Measurements from ENCODE around the gene U2AF1L4.

Gene U2AF1L4

DNA sequence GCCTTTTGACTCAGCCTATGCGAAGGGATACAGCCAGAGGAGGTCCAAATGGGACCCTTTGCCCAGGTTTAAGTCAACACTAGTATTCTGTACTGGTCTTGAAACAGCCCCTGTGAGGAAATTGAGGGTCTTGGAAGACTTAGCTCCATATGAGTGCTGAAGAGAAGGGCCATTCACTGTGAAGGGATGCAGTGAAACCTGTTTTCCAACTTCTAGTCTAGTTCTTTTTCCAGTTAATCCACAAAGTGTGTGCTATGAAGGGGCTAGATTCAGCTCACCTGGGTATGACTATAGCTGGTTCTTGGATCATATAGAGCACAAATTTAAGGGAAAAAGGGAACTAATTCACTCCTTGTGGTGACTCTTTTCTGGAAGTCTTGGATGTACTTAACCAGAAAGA lies 36.8 kb downstream of the U2AF1L4 start:
- DNase-seq = no peak

GRCh38 chr19:35704218-35704617 lies 41.0 kb downstream of the U2AF1L4 start, which contains the start of gene ZBTB32:
ZBTB32 (plus strand) TSS chr19:35704558; CDS start chr19:35714627, 10,069 bp downstream.
- peak; percentile 34 for DNase-seq

DNA sequence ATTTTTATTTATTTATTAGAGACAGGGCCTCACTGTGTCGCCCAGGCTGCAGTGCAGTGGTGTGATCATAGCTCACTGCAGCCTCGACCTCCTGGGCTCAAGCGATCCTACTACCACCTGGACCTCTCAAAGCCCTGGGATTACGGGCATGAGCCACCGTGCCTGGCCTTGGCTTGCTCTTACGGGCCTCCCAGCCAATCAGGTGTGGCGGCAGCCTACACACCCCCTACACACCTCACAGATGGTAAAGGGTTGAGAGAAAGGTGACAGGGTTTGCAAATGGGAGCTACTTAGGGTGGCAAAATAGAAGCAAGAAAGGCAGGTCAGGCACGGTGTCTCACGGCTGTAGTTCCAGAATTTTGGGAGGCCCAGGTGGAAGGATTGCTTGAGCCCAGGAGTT lies 41.9 kb downstream of the U2AF1L4 start:
- no peak for DNase-seq

- peak; percentile 98 for DNase-seq
Measured at GRCh38 chr19:35702223-35703012, 42.8 kb downstream of the U2AF1L4 start.

DNA sequence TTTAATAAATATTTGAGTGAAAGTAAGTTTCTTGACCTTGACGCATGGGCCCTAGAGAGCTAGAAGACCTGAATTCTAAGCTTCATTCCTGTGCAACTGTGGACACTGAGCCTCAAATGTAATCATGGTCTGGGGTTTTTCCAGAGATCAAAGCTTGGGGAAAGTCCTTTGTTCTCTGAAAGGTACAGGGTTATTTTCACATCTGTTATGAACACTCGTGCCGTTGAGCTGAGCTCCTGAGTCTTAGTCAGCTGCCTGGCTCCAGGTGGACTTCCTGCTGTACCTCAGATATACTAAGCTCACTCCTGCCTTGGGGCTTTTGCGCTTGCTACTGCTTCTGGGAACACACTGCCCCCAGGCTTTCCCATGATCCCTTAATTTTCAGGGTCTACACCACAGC lies 48.4 kb downstream of the U2AF1L4 start:
- no peak for DNase-seq

- no peak for DNase-seq
Measured at GRCh38 chr19:35695895-35696422, 49.3 kb downstream of the U2AF1L4 start.

DNA sequence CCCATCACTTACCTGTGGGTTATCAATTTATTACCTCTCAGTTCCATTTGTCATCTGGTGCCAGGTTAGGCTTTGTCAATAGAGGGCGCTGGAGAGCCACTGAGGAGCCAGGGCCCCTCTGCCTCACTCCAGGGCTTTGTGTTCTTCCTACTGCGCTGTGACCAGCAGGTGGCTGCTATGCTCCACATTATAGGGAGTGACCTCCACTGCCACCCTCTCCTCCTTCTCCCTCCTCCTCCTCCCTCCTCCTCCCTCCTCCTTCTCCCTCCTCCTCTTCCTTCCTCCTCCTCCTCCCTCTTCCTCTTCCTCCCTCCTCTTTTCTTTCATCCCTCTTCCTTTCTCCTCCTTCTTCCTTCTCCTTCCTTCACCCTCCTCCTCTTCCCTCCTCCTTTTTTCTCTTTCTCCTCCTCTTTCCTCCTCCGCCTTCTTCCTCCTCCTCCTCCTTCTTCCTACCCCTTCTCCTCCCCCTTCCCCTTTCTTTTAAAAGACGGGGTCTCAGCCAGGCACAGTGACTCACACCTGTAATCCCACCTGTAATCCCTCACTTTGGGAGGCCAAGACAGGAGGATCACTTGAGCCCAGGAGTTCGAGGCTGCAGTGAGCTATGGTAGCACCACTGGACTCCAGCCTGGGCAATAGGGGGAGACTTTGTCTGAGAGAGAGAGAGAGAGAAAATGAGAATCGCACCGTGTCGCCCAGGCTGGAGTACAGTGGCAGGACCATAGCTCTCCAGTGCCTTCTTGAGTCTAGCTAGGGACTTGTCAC lies 51.2 kb downstream of the U2AF1L4 start:
- DNase-seq = peak; percentile 87

DNA sequence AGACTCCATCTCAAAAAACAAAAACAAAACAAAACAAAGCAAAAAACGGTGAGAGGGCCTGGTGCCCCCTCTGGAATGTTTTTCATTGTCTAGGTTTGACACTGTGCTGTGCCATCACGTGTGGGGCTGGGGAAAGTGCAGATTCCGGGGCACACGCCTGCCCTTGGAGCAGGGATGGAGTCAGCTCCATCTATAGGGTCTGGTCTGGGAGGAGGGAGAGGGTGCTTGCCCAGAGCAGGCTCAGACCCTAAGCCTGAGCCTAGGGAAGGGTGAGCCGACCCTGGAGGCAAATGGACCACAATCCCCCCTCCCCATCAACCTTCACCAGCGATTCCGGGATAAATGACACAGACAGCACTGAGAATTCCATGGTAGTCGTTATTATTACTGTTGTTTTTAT lies 51.8 kb downstream of the U2AF1L4 start:
- DNase-seq = no peak

Data from inflammatory macrophage treated with lipopolysaccharide for 4 hours (primary cell).